Measurements from ENCODE around the gene BTBD16. TPM values are rescaled to one million over a fixed set of nuclear protein-coding genes. Genes with fewer than 3 reads are reported as not detected.

The BTBD16 gene
- polyA plus RNA-seq, 3 donors from 2014 or later, result not detected

DNA sequence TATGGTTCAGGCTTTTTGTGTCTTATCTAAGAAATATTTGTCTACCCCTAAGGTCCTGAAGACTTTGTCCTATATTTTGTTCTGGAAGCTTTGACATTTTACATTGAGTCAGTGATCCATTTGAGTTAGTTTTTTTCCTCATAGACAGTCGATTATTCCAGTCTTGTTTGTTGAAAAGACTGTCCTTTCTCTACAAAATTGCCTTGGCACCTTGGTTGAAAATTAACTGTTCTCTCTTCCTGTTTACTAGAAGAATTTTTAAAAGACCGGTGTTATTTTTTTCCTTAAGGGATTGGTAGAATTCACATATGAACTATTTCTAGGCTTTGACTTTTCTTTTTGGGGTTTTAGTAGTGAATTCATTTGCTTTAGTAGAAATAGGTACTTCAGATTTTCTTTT, 115.4 kb downstream of the BTBD16 start:
- no peaks in the 10 kb centered on the region for H3K9me3 Mint-ChIP-seq
- peaks cover 0 to 1% (median 0%) of the 10 kb centered on the region in 3 donors for H3K27me3 Mint-ChIP-seq (ENCODE audit: low read depth in 3 of 3)
- no peak for DNase-seq
- peaks cover 71 to 90% of the 10 kb centered on the region in 2 donors for H3K4me1 Mint-ChIP-seq
- peaks cover 5 to 17% (median 14%) of the 10 kb centered on the region in 3 donors for H3K36me3 Mint-ChIP-seq
- H3K27ac Mint-ChIP-seq, result peak overlapping the region in 5 of 6 donors; percentile 13 to 63 (median 17)
- H3K4me3 Mint-ChIP-seq, result peak overlapping the region in 4 of 5 donors; percentile 1 to 48 (median 28)

- Mint-ChIP-seq H3K27ac (no peak overlapping the region), H3K36me3 (peaks cover 5 to 17% (median 16%) of the 10 kb centered on the region in 3 donors), H3K4me3 (peak overlapping the region in 3 of 5 donors; percentile 30 to 55 (median 51)), H3K9me3 (no peaks in the 10 kb centered on the region), H3K4me1 (peaks cover 69 to 90% of the 10 kb centered on the region in 2 donors), H3K27me3 (ENCODE audit: low read depth in 3 of 3) (peaks cover 0 to 1% (median 0%) of the 10 kb centered on the region in 3 donors)
- DNase-seq, result no peak
These were observed 116.5 kb downstream of the BTBD16 start for GRCh38 chr10:122387572-122387971.

Other genes starting within 250 kb of the BTBD16 start
- gene PLEKHA1, start 103.4 kb downstream of the BTBD16 start, polyA plus RNA-seq, result 100 to 1,000 TPM; 134 to 142 (median 140) TPM
- not detected for gene ARMS2, start 183.4 kb downstream of the BTBD16 start, polyA plus RNA-seq
- gene HTRA1, start 190.3 kb downstream of the BTBD16 start, polyA plus RNA-seq, result under 1 TPM in 2 of 3 donors, not detected in 1; 0.16 to 0.73 TPM